Trophoblast cell (in vitro differentiated cells and primary cell): ENCODE results near the gene MAPT. TPM values are rescaled to one million over a fixed set of nuclear protein-coding genes. Genes with fewer than 3 reads are reported as not detected.

ENCODE experiments used
- DNase-seq, 2 donors: peaks; one replicate each; pipeline ENCODE4 v3.0.0-alpha.2; 2016
- H2AFZ ChIP-seq: 2 replicates; pipeline ENCODE4 v1.6.1; 2013; ENCODE audit warnings: low read length, moderate library complexity, mild to moderate bottlenecking; ENCODE audit not compliant: insufficient read depth, poor library complexity
- H2AK5ac ChIP-seq: 2 replicates; pipeline ENCODE4 v1.6.1; 2013; ENCODE audit warnings: mild to moderate bottlenecking, low read length
- H2BK120ac ChIP-seq: 2 replicates; pipeline ENCODE4 v1.6.1; 2013; ENCODE audit warnings: low read length, mild to moderate bottlenecking, moderate library complexity; ENCODE audit not compliant: insufficient read depth, poor library complexity
- H2BK12ac ChIP-seq: 2 replicates; pipeline ENCODE4 v1.6.1; 2013; ENCODE audit warnings: mild to moderate bottlenecking, low read length, moderate library complexity
- H2BK5ac ChIP-seq: 2 replicates; pipeline ENCODE4 v1.6.1; 2013; ENCODE audit warnings: low read length, low read depth, moderate library complexity, mild to moderate bottlenecking; ENCODE audit not compliant: poor library complexity
- H3K14ac ChIP-seq: 2 replicates; pipeline ENCODE4 v1.6.1; 2013; ENCODE audit warnings: mild to moderate bottlenecking, low read length
- H3K18ac ChIP-seq: 2 replicates; pipeline ENCODE4 v1.6.1; 2013; ENCODE audit warnings: mild to moderate bottlenecking, low read length
- H3K23ac ChIP-seq: 2 replicates; pipeline ENCODE4 v1.6.1; 2013; ENCODE audit warnings: low read length
- H3K27ac ChIP-seq: 2 replicates; pipeline ENCODE4 v1.5.1; 2013; ENCODE audit warnings: low read depth, mild to moderate bottlenecking, inconsistent platforms, low read length, moderate library complexity
- H3K27me3 ChIP-seq: 2 replicates; pipeline ENCODE4 v1.6.1; 2013; ENCODE audit warnings: inconsistent platforms, mild to moderate bottlenecking, low read length, moderate library complexity; ENCODE audit not compliant: insufficient read depth
- H3K36me3 ChIP-seq, 2 experiments: 1 replicate in 1 of 2; 2 replicates in 1 of 2; pipeline ENCODE4 v1.6.1; 2013; ENCODE audit warnings: low read length in 2 of 2, mild to moderate bottlenecking in 2 of 2, moderate library complexity in 1 of 2; ENCODE audit not compliant: insufficient read depth in 2 of 2, control insufficient read depth in 1 of 2
- H3K4ac ChIP-seq: 2 replicates; pipeline ENCODE4 v1.6.1; 2013; ENCODE audit warnings: low read depth, mild to moderate bottlenecking, low read length, moderate library complexity
- H3K4me1 ChIP-seq, 2 experiments: 1 replicate in 1 of 2; 2 replicates in 1 of 2; pipeline ENCODE4 v1.6.1; 2013; ENCODE audit warnings: low read length in 2 of 2, mild to moderate bottlenecking in 2 of 2, moderate library complexity in 1 of 2; ENCODE audit not compliant: insufficient read depth in 2 of 2, control insufficient read depth in 1 of 2
- H3K4me2 ChIP-seq: 2 replicates; pipeline ENCODE4 v1.6.1; 2013; ENCODE audit warnings: inconsistent platforms, mild to moderate bottlenecking, low read length, moderate library complexity
- H3K4me3 ChIP-seq: 2 replicates; pipeline ENCODE4 v1.5.1; 2013; ENCODE audit warnings: mild to moderate bottlenecking, low read depth, low read length, inconsistent platforms
- H3K79me1 ChIP-seq: one replicate; pipeline ENCODE4 v1.6.1; 2013; ENCODE audit warnings: low read length
- H3K79me2 ChIP-seq: 2 replicates; pipeline ENCODE4 v1.6.1; 2013; ENCODE audit warnings: low read length, mild to moderate bottlenecking; ENCODE audit not compliant: control insufficient read depth, insufficient read depth, poor library complexity
- H3K9ac ChIP-seq: 2 replicates; pipeline ENCODE4 v1.6.1; 2013; ENCODE audit warnings: mild to moderate bottlenecking, low read length
- H3K9me3 ChIP-seq: 2 replicates; pipeline ENCODE4 v1.6.1; 2013; ENCODE audit warnings: low read depth, mild to moderate bottlenecking, control low read depth, inconsistent platforms, low read length; ENCODE audit not compliant: insufficient read depth
- H4K12ac ChIP-seq: 2 replicates; pipeline ENCODE4 v1.6.1; 2013; ENCODE audit warnings: low read depth, mild to moderate bottlenecking, low read length, moderate library complexity
- H4K8ac ChIP-seq: 2 replicates; pipeline ENCODE4 v1.6.1; 2013; ENCODE audit warnings: low read depth, mild to moderate bottlenecking, low read length, moderate library complexity
- H4K91ac ChIP-seq: one replicate; pipeline ENCODE4 v1.6.1; 2013; ENCODE audit warnings: low read depth, mild to moderate bottlenecking, low read length, moderate library complexity
- WGBS: extraction: QIAGEN DNeasy Blood & Tissue Kit; methylation state at CpG from one replicate; pipeline ENCODE4 v1.1.7; 2013; ENCODE audit warnings: missing lambda C conversion rate; ENCODE audit not compliant: insufficient read length, insufficient coverage; ENCODE audit errors: extremely low coverage; 5-methylcytosine and 5-hydroxymethylcytosine counted together
- polyA plus RNA-seq: library from polyadenylated mRNA; stranded (reverse); fragments of 200-250 nt; gene quantifications from 2 replicates; pipeline ENCODE4 v1.2.3, GENCODE V29; 2013

MAPT gene
- 5.3 and 5.4 TPM in 2 replicates for polyA plus RNA-seq

GRCh38 chr17:45894022-45894784 is at the start of gene MAPT:
TSS of gene MAPT (plus strand) at chr17:45894554. CDS start at chr17:45962338, 67,784 bp downstream.
- no peak within 1 kb of the TSS for H2BK5ac ChIP-seq

DNA sequence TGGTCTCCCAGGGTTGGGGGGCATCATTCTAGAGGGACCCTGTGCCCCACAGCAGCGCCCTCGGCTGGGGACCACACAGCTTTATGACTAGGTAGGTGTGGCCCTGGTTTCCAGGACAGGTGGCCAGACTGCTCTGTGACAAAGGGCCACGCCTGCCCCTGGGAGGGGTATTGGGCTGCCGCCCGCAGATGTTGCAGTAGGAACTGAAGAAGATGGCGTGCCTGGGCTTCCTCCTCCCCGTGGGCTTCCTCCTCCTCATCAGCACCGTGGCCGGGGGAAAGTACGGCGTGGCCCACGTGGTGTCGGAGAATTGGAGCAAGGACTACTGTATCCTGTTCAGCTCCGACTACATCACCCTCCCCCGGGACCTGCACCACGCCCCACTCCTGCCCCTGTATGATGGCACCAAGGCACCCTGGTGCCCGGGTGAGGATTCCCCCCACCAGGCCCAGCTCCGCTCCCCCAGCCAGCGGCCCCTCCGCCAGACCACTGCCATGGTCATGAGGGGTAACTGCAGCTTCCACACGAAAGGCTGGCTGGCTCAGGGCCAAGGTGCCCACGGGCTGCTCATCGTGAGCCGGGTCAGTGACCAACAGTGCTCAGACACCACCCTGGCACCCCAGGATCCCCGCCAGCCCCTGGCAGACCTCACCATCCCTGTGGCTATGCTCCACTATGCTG is 49.5 kb upstream of the MAPT start, which contains the start of gene SPPL2C:
Gene SPPL2C, plus strand, starts transcription at position 187 of the 681 bp plus-strand sequence. Its CDS starts 26 bp downstream, at position 213.
- Histone ChIP-seq H3K9me3 (no peaks in the 10 kb centered on the region), H3K14ac (no peak within 1 kb of the TSS), H2BK12ac (no peak within 1 kb of the TSS)

More at GRCh38 chr17:45894022-45894784, at the start of gene MAPT:
- DNase-seq = peak; percentile 92 to 97
- H2BK12ac ChIP-seq = no peak within 1 kb of the TSS
- peaks cover 3 to 13% of the 10 kb centered on the region in 2 experiments for H3K4me1 ChIP-seq
- peak within 1 kb of the TSS; percentile 70 for H2AFZ ChIP-seq
- peak within 1 kb of the TSS; percentile 97 for H3K4me2 ChIP-seq
- peaks cover 38% of the 10 kb centered on the region for H3K27me3 ChIP-seq
- no peaks in the 10 kb centered on the region for H3K36me3 ChIP-seq
- peak within 1 kb of the TSS; percentile 92 for H4K8ac ChIP-seq
- peaks cover 2% of the 10 kb centered on the region for H3K79me2 ChIP-seq
- peak within 1 kb of the TSS; percentile 83 for H4K91ac ChIP-seq
- H3K14ac ChIP-seq = peak within 1 kb of the TSS; percentile 64
- H3K23ac ChIP-seq = no peak within 1 kb of the TSS
- H2AK5ac ChIP-seq = no peak within 1 kb of the TSS
- no peak within 1 kb of the TSS for H3K27ac ChIP-seq
- H3K9me3 ChIP-seq = peaks cover 5% of the 10 kb centered on the region
- peak within 1 kb of the TSS; percentile 75 for H3K9ac ChIP-seq
- peak within 1 kb of the TSS; percentile 72 for H3K4me3 ChIP-seq
- peak within 1 kb of the TSS; percentile 41 for H2BK120ac ChIP-seq
- peak within 1 kb of the TSS; percentile 30 for H3K4ac ChIP-seq
- H3K18ac ChIP-seq = no peak within 1 kb of the TSS
- H3K79me1 ChIP-seq = peaks cover 5% of the 10 kb centered on the region
- H4K12ac ChIP-seq = peak within 1 kb of the TSS; percentile 91
- no CpG with 5 or more reads among the region's 97 CpGs for WGBS

GRCh38 chr17:45845376-45846185 is 48.8 kb upstream of the MAPT start:
- no peak overlapping the region for H3K4ac ChIP-seq
- WGBS = no CpG with 5 or more reads among the region's 35 CpGs
- no peak overlapping the region for H4K91ac ChIP-seq
- no peaks in the 10 kb centered on the region for H3K9me3 ChIP-seq
- H4K8ac ChIP-seq = no peak overlapping the region
- no peak overlapping the region for H3K23ac ChIP-seq
- no peak overlapping the region for H2BK120ac ChIP-seq
- H2AK5ac ChIP-seq = no peak overlapping the region
- H3K4me2 ChIP-seq = no peak overlapping the region
- no peaks in the 10 kb centered on the region for H3K4me1 ChIP-seq
- no peaks in the 10 kb centered on the region for H3K36me3 ChIP-seq
- H3K27ac ChIP-seq = no peak overlapping the region
- H2BK5ac ChIP-seq = no peak overlapping the region
- no peak overlapping the region for H4K12ac ChIP-seq
- no peaks in the 10 kb centered on the region for H3K27me3 ChIP-seq
- no peak overlapping the region for H3K18ac ChIP-seq
- H3K14ac ChIP-seq = no peak overlapping the region
- no peak overlapping the region for H3K9ac ChIP-seq
- H3K79me2 ChIP-seq = no peaks in the 10 kb centered on the region
- H3K79me1 ChIP-seq = no peaks in the 10 kb centered on the region
- no peak overlapping the region for H2BK12ac ChIP-seq
- no peak overlapping the region for H2AFZ ChIP-seq
- no peak for DNase-seq
- no peak overlapping the region for H3K4me3 ChIP-seq

More for the DNA sequence above, 49.5 kb upstream of the MAPT start, which contains the start of gene SPPL2C:
- H2BK120ac ChIP-seq = no peak within 1 kb of the TSS
- no peak within 1 kb of the TSS for H3K9ac ChIP-seq
- no peaks in the 10 kb centered on the region for H3K4me1 ChIP-seq
- H4K91ac ChIP-seq = no peak within 1 kb of the TSS
- no peak for DNase-seq
- no peak within 1 kb of the TSS for H2AFZ ChIP-seq
- no peak within 1 kb of the TSS for H3K23ac ChIP-seq
- H3K4me3 ChIP-seq = no peak within 1 kb of the TSS
- H3K27me3 ChIP-seq = no peaks in the 10 kb centered on the region
- no peak within 1 kb of the TSS for H4K8ac ChIP-seq
- H2BK5ac ChIP-seq = no peak within 1 kb of the TSS
- no CpG with 5 or more reads among the region's 25 CpGs for WGBS
- H3K27ac ChIP-seq = no peak within 1 kb of the TSS
- H4K12ac ChIP-seq = no peak within 1 kb of the TSS
- no peaks in the 10 kb centered on the region for H3K36me3 ChIP-seq
- H3K79me2 ChIP-seq = no peaks in the 10 kb centered on the region
- no peak within 1 kb of the TSS for H3K18ac ChIP-seq
- H3K79me1 ChIP-seq = no peaks in the 10 kb centered on the region
- no peak within 1 kb of the TSS for H3K4ac ChIP-seq
- no peak within 1 kb of the TSS for H3K4me2 ChIP-seq
- no peak within 1 kb of the TSS for H2AK5ac ChIP-seq

- no CpG with 5 or more reads among the region's 10 CpGs for WGBS
- Histone ChIP-seq H3K27me3 (no peaks in the 10 kb centered on the region), H3K4ac (no peak overlapping the region), H4K8ac (no peak overlapping the region), H3K4me3 (no peak overlapping the region), H3K4me2 (no peak overlapping the region), H2AFZ (no peak overlapping the region), H3K27ac (no peak overlapping the region), H3K4me1 (no peaks in the 10 kb centered on the region), H2BK5ac (no peak overlapping the region), H3K23ac (no peak overlapping the region), H3K79me1 (no peaks in the 10 kb centered on the region), H2BK120ac (no peak overlapping the region), H3K18ac (no peak overlapping the region), H3K9me3 (no peaks in the 10 kb centered on the region), H3K79me2 (no peaks in the 10 kb centered on the region), H4K12ac (no peak overlapping the region), H3K9ac (no peak overlapping the region), H4K91ac (no peak overlapping the region), H2AK5ac (no peak overlapping the region), H3K36me3 (no peaks in the 10 kb centered on the region), H3K14ac (no peak overlapping the region), H2BK12ac (no peak overlapping the region)
- no peak for DNase-seq
These were observed 48.1 kb upstream of the MAPT start for GRCh38 chr17:45846223-45846622.
